ENCODE results near the gene KIAA1671. TPM values are rescaled to one million over a fixed set of nuclear protein-coding genes. Genes with fewer than 3 reads are reported as not detected.
A peak's percentile ranks its signal among the peaks of the same experiment; 100 is the strongest.

KIAA1671 gene
- total RNA-seq, 1 donor from 2014 or later: 8.3 TPM

GRCh38 chr22:25021409-25021808, 68.9 kb downstream of the KIAA1671 start:
- H3K4me3 Mint-ChIP-seq (ENCODE audit: unreplicated experiment): no peak overlapping the region
- H3K27ac Mint-ChIP-seq (ENCODE audit: unreplicated experiment): no peak overlapping the region
- H3K9me3 Mint-ChIP-seq (ENCODE audit: unreplicated experiment): no peaks in the 10 kb centered on the region
- peaks cover 34% of the 10 kb centered on the region for H3K27me3 Mint-ChIP-seq (ENCODE audit: unreplicated experiment)
- peaks cover 8% of the 10 kb centered on the region for H3K4me1 Mint-ChIP-seq (ENCODE audit: unreplicated experiment)
- TF ChIP-seq CTCF (IDR thresholded peaks at IDR 0.05): no peak
- H3K36me3 Mint-ChIP-seq (ENCODE audit: unreplicated experiment): no peaks in the 10 kb centered on the region
- DNase-seq (ENCODE audit: extremely low spot score, unreplicated experiment): no peak

- no peak for TF ChIP-seq CTCF (IDR thresholded peaks at IDR 0.05)
- H3K27me3 Mint-ChIP-seq (ENCODE audit: unreplicated experiment): peaks cover 34% of the 10 kb centered on the region
- DNase-seq (ENCODE audit: extremely low spot score, unreplicated experiment): no peak
- H3K4me3 Mint-ChIP-seq (ENCODE audit: unreplicated experiment): no peak overlapping the region
- peaks cover 14% of the 10 kb centered on the region for H3K4me1 Mint-ChIP-seq (ENCODE audit: unreplicated experiment)
- H3K27ac Mint-ChIP-seq (ENCODE audit: unreplicated experiment): no peak overlapping the region
- no peaks in the 10 kb centered on the region for H3K9me3 Mint-ChIP-seq (ENCODE audit: unreplicated experiment)
- H3K36me3 Mint-ChIP-seq (ENCODE audit: unreplicated experiment): no peaks in the 10 kb centered on the region
Observed at GRCh38 chr22:25021976-25022711, 69.6 kb downstream of the KIAA1671 start.

- DNase-seq (ENCODE audit: extremely low spot score, unreplicated experiment): no peak
- peaks cover 22% of the 10 kb centered on the region for H3K27me3 Mint-ChIP-seq (ENCODE audit: unreplicated experiment)
- no peak for TF ChIP-seq CTCF (IDR thresholded peaks at IDR 0.05)
- no peak overlapping the region for H3K27ac Mint-ChIP-seq (ENCODE audit: unreplicated experiment)
- H3K4me3 Mint-ChIP-seq (ENCODE audit: unreplicated experiment): no peak overlapping the region
- H3K4me1 Mint-ChIP-seq (ENCODE audit: unreplicated experiment): peaks cover 14% of the 10 kb centered on the region
- no peaks in the 10 kb centered on the region for H3K36me3 Mint-ChIP-seq (ENCODE audit: unreplicated experiment)
- no peaks in the 10 kb centered on the region for H3K9me3 Mint-ChIP-seq (ENCODE audit: unreplicated experiment)
Observed at GRCh38 chr22:25023879-25024278, 71.4 kb downstream of the KIAA1671 start.

- Mint-ChIP-seq H3K9me3 (ENCODE audit: unreplicated experiment) (no peaks in the 10 kb centered on the region), H3K27me3 (ENCODE audit: unreplicated experiment) (peaks cover 13% of the 10 kb centered on the region), H3K4me1 (ENCODE audit: unreplicated experiment) (peaks cover 14% of the 10 kb centered on the region), H3K27ac (ENCODE audit: unreplicated experiment) (no peak overlapping the region), H3K36me3 (ENCODE audit: unreplicated experiment) (no peaks in the 10 kb centered on the region), H3K4me3 (ENCODE audit: unreplicated experiment) (no peak overlapping the region)
- no peak for TF ChIP-seq CTCF (IDR thresholded peaks at IDR 0.05)
- DNase-seq (ENCODE audit: extremely low spot score, unreplicated experiment): no peak
Observed at GRCh38 chr22:25024895-25025294, 72.4 kb downstream of the KIAA1671 start.

GRCh38 chr22:25025491-25026400, 73.2 kb downstream of the KIAA1671 start:
- peaks cover 5% of the 10 kb centered on the region for H3K27me3 Mint-ChIP-seq (ENCODE audit: unreplicated experiment)
- peak overlapping the region; percentile 82 for H3K27ac Mint-ChIP-seq (ENCODE audit: unreplicated experiment)
- no peak for TF ChIP-seq CTCF (IDR thresholded peaks at IDR 0.05)
- no peaks in the 10 kb centered on the region for H3K36me3 Mint-ChIP-seq (ENCODE audit: unreplicated experiment)
- peaks cover 17% of the 10 kb centered on the region for H3K4me1 Mint-ChIP-seq (ENCODE audit: unreplicated experiment)
- no peak for DNase-seq (ENCODE audit: extremely low spot score, unreplicated experiment)
- no peaks in the 10 kb centered on the region for H3K9me3 Mint-ChIP-seq (ENCODE audit: unreplicated experiment)
- peak overlapping the region; percentile 38 for H3K4me3 Mint-ChIP-seq (ENCODE audit: unreplicated experiment)
